ENCODE data around the gene CSF2RB. TPM values are rescaled to one million over a fixed set of nuclear protein-coding genes. Genes with fewer than 3 reads are reported as not detected.

CSF2RB gene
- total RNA-seq, 4 donors from 2014 or later, result 1.2 to 9.7 (median 6.0) TPM

DNA sequence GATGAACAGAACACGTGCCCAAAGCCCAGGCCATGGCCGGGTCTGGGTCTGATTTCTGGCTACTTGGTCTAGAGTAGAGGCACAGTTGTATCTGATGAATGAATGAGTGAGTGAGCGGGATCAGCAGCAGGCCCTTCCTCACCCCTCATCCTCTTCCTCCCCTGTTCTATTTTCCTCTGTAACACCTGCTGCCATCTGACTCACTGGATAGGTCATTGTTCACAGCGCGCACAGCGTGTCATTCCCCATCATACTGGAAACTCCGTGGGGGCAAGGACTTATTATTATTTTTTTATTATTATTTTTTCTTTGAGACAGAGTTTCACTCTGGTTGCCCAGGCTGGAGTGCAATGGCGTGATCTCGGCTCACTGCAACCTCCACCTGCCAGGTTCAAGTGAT is 38.7 kb upstream of the CSF2RB start:
- no peak for DNase-seq
- in situ Hi-C loops (cut with MboI; ENCODE audit: low pct_ligation_motif_present in 1 of 4, low pct_unique_long_range_greater_than_20kb in 1 of 4, low sequenced_read_pairs in 3 of 4), result loop anchor here in 2 of 4 donors (25.0 kb wide), 2 partner anchors 113 to 337 kb away; partner anchors contain the start of gene EIF3D (in 2 of the 2)
- TF ChIP-seq POLR2A (IDR thresholded peaks at IDR 0.05), result no peak
- TF ChIP-seq EP300 (IDR thresholded peaks at IDR 0.05; ENCODE audit: low read depth), result no peak
- no peak for TF ChIP-seq CTCF (IDR thresholded peaks at IDR 0.05)
- no peak for TF ChIP-seq POLR2AphosphoS5 (IDR thresholded peaks at IDR 0.05)
- Histone ChIP-seq H3K36me3 (no peaks in the 10 kb centered on the region), H3K4me3 (no peak overlapping the region), H3K4me1 (peaks cover 0 to 12% (median 6%) of the 10 kb centered on the region in 4 donors), H3K9me3 (no peaks in the 10 kb centered on the region), H3K27me3 (no peaks in the 10 kb centered on the region), H3K27ac (peak overlapping the region in 3 of 4 donors; percentile 24 to 76 (median 71))
- intact Hi-C loops (cut with DNase I; ENCODE audit: low total_unique reads), result loop anchor here (5.0 kb wide), 1 partner anchor 103 kb away; no protein-coding TSS in a partner anchor
- WGBS, 2 donors (ENCODE audit: low coverage in 1 of 2), result 93 to 100% methylated on average over 3 to 9 of the region's 9 CpGs

DNA sequence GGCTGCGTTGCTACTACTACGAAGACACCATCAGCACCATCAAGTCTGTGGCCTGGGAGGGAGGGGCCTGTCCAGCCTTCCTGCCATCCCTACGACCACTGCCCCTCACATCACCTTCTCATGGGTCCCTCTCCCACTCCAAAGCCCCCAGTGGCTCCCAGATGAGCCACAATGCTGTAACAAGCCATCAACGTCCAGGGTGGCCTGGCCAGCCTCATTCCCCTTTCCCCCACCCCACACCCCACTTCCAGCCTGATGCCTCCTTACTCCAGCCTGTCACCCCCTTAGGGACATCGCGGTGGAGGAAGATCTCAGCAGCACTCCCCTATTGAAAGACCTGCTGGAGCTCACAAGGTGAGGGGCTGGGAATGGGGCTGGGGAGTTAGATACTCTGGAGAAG is 37.7 kb upstream of the CSF2RB start:
- intact Hi-C loops (cut with DNase I; ENCODE audit: low total_unique reads) (no loop called here), in situ Hi-C loops (cut with MboI; ENCODE audit: low pct_ligation_motif_present in 1 of 4, low pct_unique_long_range_greater_than_20kb in 1 of 4, low sequenced_read_pairs in 3 of 4) (no loop called here)
- no peak for TF ChIP-seq CTCF (IDR thresholded peaks at IDR 0.05)
- no peak for TF ChIP-seq POLR2AphosphoS5 (IDR thresholded peaks at IDR 0.05)
- no peak for TF ChIP-seq EP300 (IDR thresholded peaks at IDR 0.05; ENCODE audit: low read depth)
- no peak for TF ChIP-seq POLR2A (IDR thresholded peaks at IDR 0.05)
- DNase-seq, result no peak
- no peak overlapping the region for H3K4me3 ChIP-seq
- no peaks in the 10 kb centered on the region for H3K9me3 ChIP-seq
- peaks cover 0 to 12% (median 6%) of the 10 kb centered on the region in 4 donors for H3K4me1 ChIP-seq
- 87% methylated on average over 4 of the region's 6 CpGs; no CpG with 5 or more reads in 1 of the 2 donors for WGBS, 2 donors (ENCODE audit: low coverage in 1 of 2)
- H3K36me3 ChIP-seq, result no peaks in the 10 kb centered on the region
- no peak overlapping the region for H3K27ac ChIP-seq
- no peaks in the 10 kb centered on the region for H3K27me3 ChIP-seq

DNA sequence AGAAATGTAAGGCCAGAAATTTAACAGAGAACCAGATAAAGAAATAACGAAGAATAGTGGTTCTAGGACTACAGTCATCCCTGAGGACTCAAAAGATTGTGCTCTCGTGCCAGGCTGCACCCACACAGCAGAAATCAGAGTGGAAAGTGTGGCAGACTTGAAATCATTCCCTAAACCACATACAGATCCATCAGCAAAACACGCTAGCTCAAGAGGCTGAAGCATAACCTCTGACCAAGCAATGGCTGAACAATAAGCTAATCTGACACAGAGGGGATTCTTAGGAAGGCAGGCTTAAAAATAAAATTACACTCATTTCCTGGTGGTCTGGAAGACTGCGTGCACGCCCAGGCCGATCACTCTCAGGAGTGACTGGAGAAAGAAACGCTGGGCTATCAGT is 33.7 kb upstream of the CSF2RB start:
- no peak for DNase-seq
- peaks cover 5 to 10% of the 10 kb centered on the region in 2 donors for H3K9me3 ChIP-seq
- TF ChIP-seq EP300 (IDR thresholded peaks at IDR 0.05; ENCODE audit: low read depth) (no peak), POLR2A (IDR thresholded peaks at IDR 0.05) (no peak), CTCF (IDR thresholded peaks at IDR 0.05) (no peak), POLR2AphosphoS5 (IDR thresholded peaks at IDR 0.05) (no peak)
- 67 to 80% methylated on average over 1 to 7 of the region's 7 CpGs for WGBS, 2 donors (ENCODE audit: low coverage in 1 of 2)
- no peak overlapping the region for H3K4me3 ChIP-seq
- no peaks in the 10 kb centered on the region for H3K27me3 ChIP-seq
- intact Hi-C loops (cut with DNase I; ENCODE audit: low total_unique reads), result no loop called here
- no peaks in the 10 kb centered on the region for H3K36me3 ChIP-seq
- no peaks in the 10 kb centered on the region for H3K4me1 ChIP-seq
- no peak overlapping the region for H3K27ac ChIP-seq
- in situ Hi-C loops (cut with MboI; ENCODE audit: low pct_ligation_motif_present in 1 of 4, low pct_unique_long_range_greater_than_20kb in 1 of 4, low sequenced_read_pairs in 3 of 4), result no loop called here

DNA sequence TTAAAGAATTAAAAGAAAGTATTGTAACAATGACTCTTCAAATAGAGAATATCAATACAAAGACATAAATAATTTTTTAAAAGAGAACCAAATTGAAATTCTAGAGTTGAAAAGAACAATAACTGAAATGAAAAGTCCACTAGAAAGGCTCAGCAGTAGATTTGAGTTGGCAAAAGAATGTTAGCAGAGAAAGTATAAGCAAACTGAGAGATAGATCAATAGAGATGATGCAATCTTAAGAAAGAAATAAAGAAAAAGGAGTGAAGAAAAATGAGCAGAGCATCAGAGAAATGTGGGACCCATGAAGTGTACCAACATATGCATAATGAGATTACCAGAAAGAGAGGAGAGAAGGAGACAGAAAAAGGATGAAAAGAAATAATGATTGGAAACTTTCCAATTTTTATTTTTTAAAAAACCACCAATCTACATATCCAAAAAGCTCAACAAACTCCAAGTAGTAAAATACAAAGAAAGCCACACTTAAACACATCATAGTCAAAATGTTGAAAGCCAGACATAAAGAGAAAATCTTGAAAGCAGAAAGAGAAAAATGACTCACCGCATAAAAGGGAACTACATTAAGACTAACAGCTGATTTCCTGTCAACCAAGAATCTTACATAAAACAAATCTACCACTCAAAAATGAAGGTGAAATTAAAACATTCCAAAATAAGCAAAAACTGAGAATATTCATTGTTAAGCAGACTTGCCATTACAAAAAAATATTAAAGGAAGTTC is 31.8 kb upstream of the CSF2RB start:
- H3K4me1 ChIP-seq, result no peaks in the 10 kb centered on the region
- TF ChIP-seq POLR2AphosphoS5 (IDR thresholded peaks at IDR 0.05) (no peak), EP300 (IDR thresholded peaks at IDR 0.05; ENCODE audit: low read depth) (no peak), CTCF (IDR thresholded peaks at IDR 0.05) (no peak), POLR2A (IDR thresholded peaks at IDR 0.05) (no peak)
- no peak overlapping the region for H3K27ac ChIP-seq
- WGBS, 2 donors (ENCODE audit: low coverage in 1 of 2), result 70 to 89% methylated on average over 1 of the region's 1 CpG
- H3K9me3 ChIP-seq, result peaks cover 5 to 10% of the 10 kb centered on the region in 2 donors
- no peak overlapping the region for H3K4me3 ChIP-seq
- H3K36me3 ChIP-seq, result no peaks in the 10 kb centered on the region
- intact Hi-C loops (cut with DNase I; ENCODE audit: low total_unique reads), result no loop called here
- no peaks in the 10 kb centered on the region for H3K27me3 ChIP-seq
- no peak for DNase-seq
- in situ Hi-C loops (cut with MboI; ENCODE audit: low pct_ligation_motif_present in 1 of 4, low pct_unique_long_range_greater_than_20kb in 1 of 4, low sequenced_read_pairs in 3 of 4), result no loop called here
